ENCODE data around the gene FAM83G.
A peak's percentile ranks its signal among the peaks of the same experiment; 100 is the strongest.

FAM83G gene

DNA sequence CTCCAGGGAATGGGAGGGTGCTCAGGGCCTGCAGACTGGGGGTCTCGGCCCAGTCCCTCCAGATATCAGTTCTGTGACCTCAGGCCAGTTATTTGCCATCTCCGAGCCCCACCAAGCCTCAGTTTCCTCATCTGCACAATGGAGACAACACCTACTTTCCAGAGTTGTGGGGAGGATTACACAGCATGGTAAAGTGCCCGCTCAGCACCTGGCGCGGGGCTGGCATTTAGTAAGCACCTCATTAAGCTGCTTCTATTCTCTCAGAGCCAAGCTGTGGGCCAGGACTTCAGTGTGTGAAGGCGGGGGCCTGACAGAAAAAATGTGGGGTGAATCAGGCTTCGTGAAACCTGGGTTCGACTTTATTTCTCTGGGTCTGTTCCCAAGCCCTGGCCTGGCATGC lies 5.2 kb downstream of the FAM83G start:
- DNase-seq: no peak
- peaks cover 17% of the 10 kb centered on the region for H3K27me3 Mint-ChIP-seq (ENCODE audit: low read depth, poor library complexity)
- no peak overlapping the region for H3K27ac Mint-ChIP-seq
- TF ChIP-seq, protein P1, sequence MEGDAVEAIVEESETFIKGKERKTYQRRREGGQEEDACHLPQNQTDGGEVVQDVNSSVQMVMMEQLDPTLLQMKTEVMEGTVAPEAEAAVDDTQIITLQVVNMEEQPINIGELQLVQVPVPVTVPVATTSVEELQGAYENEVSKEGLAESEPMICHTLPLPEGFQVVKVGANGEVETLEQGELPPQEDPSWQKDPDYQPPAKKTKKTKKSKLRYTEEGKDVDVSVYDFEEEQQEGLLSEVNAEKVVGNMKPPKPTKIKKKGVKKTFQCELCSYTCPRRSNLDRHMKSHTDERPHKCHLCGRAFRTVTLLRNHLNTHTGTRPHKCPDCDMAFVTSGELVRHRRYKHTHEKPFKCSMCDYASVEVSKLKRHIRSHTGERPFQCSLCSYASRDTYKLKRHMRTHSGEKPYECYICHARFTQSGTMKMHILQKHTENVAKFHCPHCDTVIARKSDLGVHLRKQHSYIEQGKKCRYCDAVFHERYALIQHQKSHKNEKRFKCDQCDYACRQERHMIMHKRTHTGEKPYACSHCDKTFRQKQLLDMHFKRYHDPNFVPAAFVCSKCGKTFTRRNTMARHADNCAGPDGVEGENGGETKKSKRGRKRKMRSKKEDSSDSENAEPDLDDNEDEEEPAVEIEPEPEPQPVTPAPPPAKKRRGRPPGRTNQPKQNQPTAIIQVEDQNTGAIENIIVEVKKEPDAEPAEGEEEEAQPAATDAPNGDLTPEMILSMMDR (IDR thresholded peaks at IDR 0.05): no peak
- H3K9me3 Mint-ChIP-seq: peaks cover 22% of the 10 kb centered on the region
- peaks cover 23% of the 10 kb centered on the region for H3K36me3 Mint-ChIP-seq (ENCODE audit: low read depth)
- H3K4me1 Mint-ChIP-seq: peaks cover 18% of the 10 kb centered on the region
- no peak overlapping the region for H3K4me3 Mint-ChIP-seq

DNA sequence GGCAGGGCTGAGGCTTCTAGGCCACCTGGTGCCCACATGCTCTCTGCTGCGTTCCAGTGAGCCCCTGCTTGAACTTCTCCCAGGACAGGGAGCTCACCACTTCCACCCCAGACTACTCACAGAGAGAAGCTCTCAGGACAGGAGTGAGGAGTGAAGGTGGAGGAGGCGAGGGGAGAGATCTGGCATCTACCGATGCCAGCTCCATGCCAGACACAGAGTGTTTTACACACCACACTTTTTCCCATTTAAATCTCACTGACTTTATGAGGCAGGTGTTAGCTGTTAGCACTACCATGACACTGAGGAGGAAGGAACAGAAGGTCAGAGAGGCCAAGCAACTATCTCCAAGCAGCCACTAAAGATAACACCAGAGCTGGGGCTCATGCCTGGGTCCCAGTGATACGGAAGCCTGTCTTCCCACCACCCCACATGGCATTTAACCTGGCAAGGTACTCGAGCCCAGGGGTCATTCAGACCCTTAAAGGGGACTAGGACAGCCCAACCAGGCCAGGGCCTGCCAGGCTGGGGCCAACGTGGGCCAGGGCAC lies 6.8 kb downstream of the FAM83G start:
- TF ChIP-seq, protein P1 (IDR thresholded peaks at IDR 0.05): no peak
- Mint-ChIP-seq H3K27ac (peak overlapping the region; percentile 39), H3K9me3 (peaks cover 26% of the 10 kb centered on the region), H3K27me3 (ENCODE audit: low read depth, poor library complexity) (peaks cover 15% of the 10 kb centered on the region), H3K4me3 (no peak overlapping the region), H3K36me3 (ENCODE audit: low read depth) (peaks cover 27% of the 10 kb centered on the region), H3K4me1 (peaks cover 23% of the 10 kb centered on the region)
- DNase-seq: no peak

DNA sequence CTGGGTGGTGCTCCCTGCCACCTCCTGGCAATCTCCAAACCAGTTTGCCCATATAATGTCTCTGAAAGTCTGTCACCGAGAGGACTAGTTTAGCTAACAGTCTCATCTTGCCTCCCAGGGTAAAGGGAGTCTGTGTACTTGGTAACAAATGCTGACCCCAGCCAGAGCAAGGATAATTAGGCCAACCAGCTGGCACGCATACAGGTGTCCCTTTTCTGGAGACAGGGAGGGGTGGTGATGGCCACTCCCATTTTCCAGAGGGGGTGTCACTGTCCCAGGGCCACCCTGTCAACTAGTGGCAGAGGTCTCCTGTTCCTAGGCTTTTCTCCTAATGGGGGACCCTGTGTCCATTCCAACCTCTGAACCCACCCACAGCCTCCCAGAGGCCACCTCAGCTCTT lies 8.1 kb downstream of the FAM83G start:
- Mint-ChIP-seq H3K9me3 (peaks cover 26% of the 10 kb centered on the region), H3K4me1 (peaks cover 12% of the 10 kb centered on the region), H3K4me3 (no peak overlapping the region), H3K27ac (no peak overlapping the region), H3K36me3 (ENCODE audit: low read depth) (peaks cover 27% of the 10 kb centered on the region), H3K27me3 (ENCODE audit: low read depth, poor library complexity) (peaks cover 10% of the 10 kb centered on the region)
- no peak for DNase-seq
- TF ChIP-seq, protein P1 (IDR thresholded peaks at IDR 0.05): no peak

DNA sequence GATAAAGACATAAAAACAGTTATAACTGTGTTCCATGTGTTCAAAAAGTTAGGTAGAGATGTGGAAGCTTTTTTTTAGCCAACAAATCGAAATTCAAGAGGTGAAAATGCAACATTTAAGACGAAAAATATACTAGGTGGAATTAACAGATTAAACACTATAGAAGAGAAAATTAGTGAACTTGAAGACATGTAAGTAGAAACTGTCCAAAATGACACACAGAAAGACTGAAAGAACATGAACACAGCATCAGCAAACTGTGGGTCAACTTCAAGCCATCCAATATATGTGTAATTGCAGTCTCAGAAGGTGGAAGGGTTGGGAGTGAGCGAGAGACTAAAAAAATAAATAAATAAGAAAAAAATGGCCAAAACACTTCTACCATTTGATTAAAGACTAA lies 9.3 kb downstream of the FAM83G start:
- TF ChIP-seq, protein P1 (IDR thresholded peaks at IDR 0.05): no peak
- H3K4me3 Mint-ChIP-seq: no peak overlapping the region
- peaks cover 26% of the 10 kb centered on the region for H3K9me3 Mint-ChIP-seq
- H3K27ac Mint-ChIP-seq: no peak overlapping the region
- H3K27me3 Mint-ChIP-seq (ENCODE audit: low read depth, poor library complexity): peaks cover 10% of the 10 kb centered on the region
- no peak for DNase-seq
- peaks cover 9% of the 10 kb centered on the region for H3K4me1 Mint-ChIP-seq
- peaks cover 27% of the 10 kb centered on the region for H3K36me3 Mint-ChIP-seq (ENCODE audit: low read depth)

DNA sequence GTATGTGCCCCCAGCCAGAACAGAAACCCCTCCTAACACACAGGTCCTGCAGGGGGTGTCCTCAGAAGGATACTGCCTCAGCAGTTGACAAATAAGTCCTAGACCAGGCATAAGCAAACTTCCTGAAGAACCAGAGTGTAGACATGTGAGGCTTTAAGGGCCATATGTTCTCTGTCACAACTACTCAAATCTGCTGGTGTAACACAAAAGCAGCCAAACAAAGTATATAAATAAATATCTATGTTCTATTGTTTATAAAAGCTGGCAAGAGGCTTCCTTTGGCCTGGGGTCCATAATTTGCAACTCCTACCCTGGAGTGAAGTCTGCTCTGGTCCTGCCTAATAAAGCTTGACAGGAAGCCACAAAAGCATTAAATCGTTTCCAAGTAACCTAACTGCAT lies 9.9 kb downstream of the FAM83G start:
- H3K36me3 Mint-ChIP-seq (ENCODE audit: low read depth): peaks cover 27% of the 10 kb centered on the region
- no peak overlapping the region for H3K27ac Mint-ChIP-seq
- TF ChIP-seq, protein P1 (IDR thresholded peaks at IDR 0.05): no peak
- no peak overlapping the region for H3K4me3 Mint-ChIP-seq
- peaks cover 26% of the 10 kb centered on the region for H3K9me3 Mint-ChIP-seq
- peaks cover 10% of the 10 kb centered on the region for H3K27me3 Mint-ChIP-seq (ENCODE audit: low read depth, poor library complexity)
- peaks cover 9% of the 10 kb centered on the region for H3K4me1 Mint-ChIP-seq
- DNase-seq: no peak

DNA sequence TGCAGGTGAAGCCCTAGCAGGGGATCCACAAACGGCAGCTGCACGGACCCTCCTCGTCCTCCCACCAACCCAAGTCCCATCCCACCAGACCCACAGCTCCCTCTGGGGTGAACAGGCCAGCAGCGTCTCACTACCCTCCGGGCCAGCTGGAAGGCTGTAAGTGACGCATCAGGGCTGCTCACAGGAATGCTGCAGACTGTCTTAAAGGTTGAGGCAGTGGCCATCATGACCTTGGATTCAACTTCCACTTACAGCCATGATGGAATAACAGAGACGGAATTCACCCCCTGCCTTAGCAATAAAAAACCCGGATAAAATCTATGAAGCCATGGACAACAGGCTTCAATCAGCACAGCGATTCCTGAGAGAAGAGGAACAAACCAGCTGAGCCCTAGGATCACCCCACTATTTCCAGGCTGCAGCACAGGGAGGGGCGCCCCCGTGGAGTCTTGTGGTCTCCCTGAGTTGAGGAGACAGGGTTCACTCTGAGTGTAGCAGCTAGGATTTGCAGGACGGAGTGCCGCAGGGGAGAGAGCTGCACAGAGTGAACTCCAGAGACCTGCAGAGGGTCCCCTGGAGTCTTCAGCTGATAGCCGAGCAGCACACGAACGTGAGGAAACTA lies 10.5 kb downstream of the FAM83G start:
- Mint-ChIP-seq H3K27me3 (ENCODE audit: low read depth, poor library complexity) (peaks cover 10% of the 10 kb centered on the region), H3K4me1 (peaks cover 9% of the 10 kb centered on the region), H3K4me3 (no peak overlapping the region), H3K9me3 (peaks cover 26% of the 10 kb centered on the region), H3K36me3 (ENCODE audit: low read depth) (peaks cover 27% of the 10 kb centered on the region), H3K27ac (no peak overlapping the region)
- TF ChIP-seq, protein P1 (IDR thresholded peaks at IDR 0.05): no peak
- no peak for DNase-seq

Measured in nephron progenitor cell (in vitro differentiated cells).